Upper lobe of right lung (tissue), 1 donor: ENCODE data around the gene TSNAX. TPM values are rescaled to one million over a fixed set of nuclear protein-coding genes. Genes with fewer than 3 reads are reported as not detected.

ENCODE experiments used
- ATAC-seq: fragments of 200-7000 bp; cut with Tn5 transposase; one replicate; pipeline ENCODE4 v1.9.1; 2020; ENCODE audit warnings: mild to moderate bottlenecking, moderate library complexity
- DNase-seq: peaks from one replicate; pipeline ENCODE4 v3.0.0-alpha.2; 2020
- H3K27ac ChIP-seq: fragments of 200-600 bp; one replicate; pipeline ENCODE4 v1.8.0; 2022
- H3K27me3 ChIP-seq: fragments of 200-600 bp; one replicate; pipeline ENCODE4 v1.8.0; 2022; ENCODE audit warnings: mild to moderate bottlenecking
- H3K36me3 ChIP-seq: fragments of 200-600 bp; one replicate; pipeline ENCODE4 v1.8.0; 2022
- H3K4me1 ChIP-seq: fragments of 200-600 bp; one replicate; pipeline ENCODE4 v1.8.0; 2022
- H3K4me3 ChIP-seq: fragments of 200-600 bp; one replicate; pipeline ENCODE4 v1.8.0; 2022; ENCODE audit warnings: mild to moderate bottlenecking
- H3K9me3 ChIP-seq: fragments of 200-600 bp; one replicate; pipeline ENCODE4 v1.8.0; 2022
- intact Hi-C: fragments of 100-400 bp; cut with DNase I; formaldehyde crosslinking; loops from one replicate; pipeline ENCODE4 v1.11.0; 2022
- total RNA-seq: library from RNA; stranded (reverse); fragmentation: NEBNext Ultra II Directional; extraction: Animal tissue kit (Norgen Biotek cat#: 25700); gene quantifications from one replicate; pipeline ENCODE4 v1.2.1, GENCODE V29; 2021
- TF ChIP-seq, protein P1 (sequence below): fragments of 200-600 bp; IDR thresholded peaks from one replicate; pipeline ENCODE4 v1.8.0; 2022; ENCODE audit warnings: antibody characterized with exemption
- donor health status: DM: no; HTN: yes; CAD: no; lungs with severe emphysema.

Gene TSNAX
- total RNA-seq, 1 donor from 2014 or later, result 36.0 TPM

DNA sequence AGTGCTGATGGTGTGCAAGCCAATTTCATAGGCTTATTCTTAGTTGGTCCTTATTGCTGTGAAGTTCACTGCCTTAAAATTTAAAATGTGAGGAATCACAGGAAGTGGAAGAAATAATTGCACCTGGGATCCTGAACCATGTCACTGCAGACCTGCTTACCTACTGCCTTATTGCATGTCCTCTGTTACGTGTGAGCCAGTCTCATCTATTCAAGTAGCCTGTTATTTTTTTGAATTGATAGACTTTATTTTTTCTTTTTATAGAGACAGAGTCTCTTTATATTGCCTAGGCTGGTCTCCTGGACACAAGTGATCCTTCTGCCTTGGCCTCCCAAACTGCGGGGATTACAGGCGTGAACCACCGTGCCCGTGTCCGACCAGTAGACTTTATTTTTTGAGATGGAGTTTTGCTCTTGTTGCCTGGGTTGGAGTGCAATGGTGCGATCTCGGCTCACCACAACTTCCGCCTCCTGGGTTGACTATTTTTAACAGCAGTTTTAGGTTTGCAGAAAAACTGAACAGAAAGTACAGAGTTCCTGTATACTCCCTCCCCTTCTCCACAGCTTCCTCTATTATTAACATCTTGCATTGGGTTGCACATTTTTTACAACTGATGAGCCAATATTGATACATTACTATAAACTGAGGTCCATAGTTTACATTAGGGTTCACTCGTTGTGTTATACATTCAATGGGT lies 84.1 kb downstream of the TSNAX start:
- intact Hi-C loops, result no loop called here
- Histone ChIP-seq H3K4me3 (no peak overlapping the region), H3K9me3 (no peaks in the 10 kb centered on the region), H3K4me1 (peaks cover 6% of the 10 kb centered on the region), H3K36me3 (no peaks in the 10 kb centered on the region), H3K27me3 (no peaks in the 10 kb centered on the region), H3K27ac (peak overlapping the region; percentile 42)
- TF ChIP-seq, protein P1, sequence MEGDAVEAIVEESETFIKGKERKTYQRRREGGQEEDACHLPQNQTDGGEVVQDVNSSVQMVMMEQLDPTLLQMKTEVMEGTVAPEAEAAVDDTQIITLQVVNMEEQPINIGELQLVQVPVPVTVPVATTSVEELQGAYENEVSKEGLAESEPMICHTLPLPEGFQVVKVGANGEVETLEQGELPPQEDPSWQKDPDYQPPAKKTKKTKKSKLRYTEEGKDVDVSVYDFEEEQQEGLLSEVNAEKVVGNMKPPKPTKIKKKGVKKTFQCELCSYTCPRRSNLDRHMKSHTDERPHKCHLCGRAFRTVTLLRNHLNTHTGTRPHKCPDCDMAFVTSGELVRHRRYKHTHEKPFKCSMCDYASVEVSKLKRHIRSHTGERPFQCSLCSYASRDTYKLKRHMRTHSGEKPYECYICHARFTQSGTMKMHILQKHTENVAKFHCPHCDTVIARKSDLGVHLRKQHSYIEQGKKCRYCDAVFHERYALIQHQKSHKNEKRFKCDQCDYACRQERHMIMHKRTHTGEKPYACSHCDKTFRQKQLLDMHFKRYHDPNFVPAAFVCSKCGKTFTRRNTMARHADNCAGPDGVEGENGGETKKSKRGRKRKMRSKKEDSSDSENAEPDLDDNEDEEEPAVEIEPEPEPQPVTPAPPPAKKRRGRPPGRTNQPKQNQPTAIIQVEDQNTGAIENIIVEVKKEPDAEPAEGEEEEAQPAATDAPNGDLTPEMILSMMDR, result no peak
- DNase-seq, result peak; percentile 63
- peak; percentile 89 for ATAC-seq

DNA sequence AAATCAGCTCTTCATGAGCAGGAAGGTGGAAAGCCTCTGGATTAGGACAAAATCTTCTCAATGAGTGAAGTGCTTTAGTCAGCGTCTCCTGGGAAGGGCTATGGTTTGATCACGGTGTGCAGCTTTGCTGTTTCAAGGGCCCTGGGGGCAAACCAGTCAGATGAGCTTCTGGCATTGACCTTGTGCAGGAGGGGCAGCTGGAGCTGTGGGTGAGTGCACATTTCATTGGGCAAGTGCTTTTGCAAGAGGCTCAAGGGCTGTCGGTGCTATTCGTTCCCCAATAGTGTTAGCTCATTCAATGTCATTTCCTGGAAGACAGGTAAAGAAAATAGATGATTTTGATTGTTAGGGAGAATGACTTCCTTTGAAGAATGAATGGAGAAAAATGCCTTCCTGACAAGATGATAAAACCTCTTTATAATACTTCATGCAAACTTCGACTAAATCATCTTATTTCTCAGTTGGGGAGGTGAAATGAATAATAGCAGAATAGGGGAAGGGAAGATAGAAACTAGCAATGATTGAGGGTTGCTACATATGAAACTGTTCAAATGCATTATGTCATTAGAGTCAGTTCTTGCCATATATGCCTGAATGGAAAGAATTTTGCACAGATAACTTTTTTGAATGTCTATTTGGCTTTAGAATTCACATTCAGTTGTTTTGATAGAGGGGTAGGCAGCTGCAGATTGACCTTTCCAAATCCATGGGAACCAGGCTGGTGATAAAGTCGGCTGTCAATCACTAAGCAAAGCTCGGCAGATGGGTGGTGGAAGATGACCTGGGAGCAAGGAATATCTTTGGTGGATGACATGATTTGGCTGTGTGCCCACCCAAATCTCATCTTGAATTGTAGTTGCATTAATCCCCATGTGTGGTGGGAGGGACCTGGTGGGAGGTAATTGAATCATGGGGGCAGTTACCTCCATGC lies 85.2 kb downstream of the TSNAX start:
- intact Hi-C loops, result no loop called here
- H3K27me3 ChIP-seq, result no peaks in the 10 kb centered on the region
- H3K4me3 ChIP-seq, result no peak overlapping the region
- ATAC-seq, result peak; percentile 69
- peaks cover 6% of the 10 kb centered on the region for H3K4me1 ChIP-seq
- TF ChIP-seq, protein P1, result no peak
- no peaks in the 10 kb centered on the region for H3K9me3 ChIP-seq
- no peak for DNase-seq
- peak overlapping the region; percentile 31 for H3K27ac ChIP-seq
- no peaks in the 10 kb centered on the region for H3K36me3 ChIP-seq

Other genes starting within 250 kb of the TSNAX start
- 19.3 TPM for gene EXOC8, start 190.8 kb upstream of the TSNAX start, total RNA-seq
- 9.6 TPM for gene SPRTN, start 190.4 kb upstream of the TSNAX start, total RNA-seq
- 23.5 TPM for gene EGLN1, start 106.4 kb upstream of the TSNAX start, total RNA-seq
- gene DISC1, start 98.1 kb downstream of the TSNAX start, total RNA-seq, result 9.5 TPM